Measurements from ENCODE around the gene ATXN1L. TPM values are rescaled to one million over a fixed set of nuclear protein-coding genes. Genes with fewer than 3 reads are reported as not detected.

ATXN1L gene
- total RNA-seq, 1 experiment from 2014 or later = 18.2 TPM

DNA sequence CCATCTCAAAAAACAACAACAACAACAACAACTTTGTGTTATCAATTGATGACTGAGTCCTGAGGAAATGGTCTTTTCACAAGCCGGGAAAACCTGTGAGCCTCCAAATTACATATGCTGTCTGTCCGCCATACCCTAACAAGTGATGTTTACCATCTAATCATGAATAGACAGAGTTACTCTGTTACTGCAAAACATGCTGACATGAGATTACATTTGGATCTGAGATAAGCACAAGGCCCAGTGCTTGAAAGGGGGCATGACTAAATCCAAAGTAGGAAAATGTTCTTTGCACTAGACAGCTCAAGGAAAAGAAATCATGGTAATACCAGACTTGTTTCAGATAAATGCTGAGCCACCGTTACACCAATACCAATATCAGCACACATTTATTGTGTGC is 8.6 kb upstream of the ATXN1L start:
- no peaks in the 10 kb centered on the region for H3K27me3 Mint-ChIP-seq (ENCODE audit: insufficient read depth, unreplicated experiment)
- ChIA-PET CTCF (interaction anchor here (0.7 kb wide), 1 partner anchor 730 kb away, joined by 4 read pairs; no protein-coding TSS in a partner anchor), POLR2A (no interaction called here)
- no peaks in the 10 kb centered on the region for H3K9me3 Mint-ChIP-seq (ENCODE audit: unreplicated experiment)
- DNase-seq (ENCODE audit: unreplicated experiment) = no peak
- no TSS peak for BruUV-seq (replicated peaks)
- H3K27ac Mint-ChIP-seq (ENCODE audit: low read depth, unreplicated experiment) = no peak overlapping the region
- no peak for TF ChIP-seq CTCF (IDR thresholded peaks at IDR 0.05; ENCODE audit: unreplicated experiment)
- H3K4me3 Mint-ChIP-seq (ENCODE audit: unreplicated experiment) = no peak overlapping the region
- intact Hi-C loops (cut with micrococcal nuclease) = no loop called here
- no peaks in the 10 kb centered on the region for H3K4me1 Mint-ChIP-seq (ENCODE audit: insufficient read depth, unreplicated experiment)
- H3K36me3 Mint-ChIP-seq (ENCODE audit: insufficient read depth, unreplicated experiment) = no peaks in the 10 kb centered on the region

DNA sequence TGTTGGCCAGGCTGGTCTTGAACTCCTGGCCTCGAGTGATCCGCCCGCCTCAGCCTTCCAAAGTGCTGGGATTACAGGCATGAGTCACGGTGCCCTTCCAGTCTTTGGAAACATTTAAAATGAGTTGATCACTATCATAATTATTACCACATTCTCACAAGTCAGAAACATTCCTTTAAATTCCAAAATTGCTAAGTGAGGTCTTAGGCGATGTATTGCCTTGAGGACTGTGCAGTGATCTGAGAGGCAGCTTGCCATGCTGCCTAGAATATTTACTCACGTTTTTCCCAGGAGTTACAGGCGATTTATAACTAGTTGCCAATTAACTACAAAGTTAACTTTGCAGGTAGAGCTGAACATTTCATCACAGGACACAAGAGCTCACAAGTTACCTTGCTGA is 5.7 kb upstream of the ATXN1L start:
- Mint-ChIP-seq H3K4me3 (ENCODE audit: unreplicated experiment) (no peak overlapping the region), H3K36me3 (ENCODE audit: insufficient read depth, unreplicated experiment) (peaks cover under 1% of the 10 kb centered on the region), H3K27ac (ENCODE audit: low read depth, unreplicated experiment) (no peak overlapping the region), H3K4me1 (ENCODE audit: insufficient read depth, unreplicated experiment) (peaks cover 2% of the 10 kb centered on the region), H3K9me3 (ENCODE audit: unreplicated experiment) (no peaks in the 10 kb centered on the region), H3K27me3 (ENCODE audit: insufficient read depth, unreplicated experiment) (no peaks in the 10 kb centered on the region)
- no peak for TF ChIP-seq CTCF (IDR thresholded peaks at IDR 0.05; ENCODE audit: unreplicated experiment)
- CTCF ChIA-PET = interaction anchor here (0.6 to 1.4 kb wide), 2 partner anchors 15 to 23 kb away, joined by 3 to 4 read pairs; no protein-coding TSS in a partner anchor
- POLR2A ChIA-PET = interaction anchor here (1.1 to 2.0 kb wide), 4 partner anchors 12 to 32 kb away, joined by 3 to 7 read pairs (median 4); partner anchors contain the start of gene AP1G1
- DNase-seq (ENCODE audit: unreplicated experiment) = no peak
- intact Hi-C loops (cut with micrococcal nuclease) = loop anchor here (10.0 kb wide), 1 partner anchor 75 kb away; no protein-coding TSS in a partner anchor
- no TSS peak for BruUV-seq (replicated peaks)

- ChIA-PET CTCF (interaction anchor here (0.9 to 1.2 kb wide), 2 partner anchors 14 to 82 kb away, joined by 3 read pairs; no protein-coding TSS in a partner anchor), POLR2A (interaction anchor here (0.9 to 4.6 kb wide), 4 partner anchors 27 to 52 kb away, joined by 3 to 40 read pairs (median 4); partner anchors contain the start of genes AP1G1 and IST1)
- no peaks in the 10 kb centered on the region for H3K9me3 Mint-ChIP-seq (ENCODE audit: unreplicated experiment)
- no peaks in the 10 kb centered on the region for H3K27me3 Mint-ChIP-seq (ENCODE audit: insufficient read depth, unreplicated experiment)
- no peak for DNase-seq (ENCODE audit: unreplicated experiment)
- BruUV-seq (replicated peaks) = no TSS peak
- H3K27ac Mint-ChIP-seq (ENCODE audit: low read depth, unreplicated experiment) = no peak overlapping the region
- intact Hi-C loops (cut with micrococcal nuclease) = loop anchor here (10.0 kb wide), 1 partner anchor 79 kb away; no protein-coding TSS in a partner anchor
- H3K36me3 Mint-ChIP-seq (ENCODE audit: insufficient read depth, unreplicated experiment) = peaks cover 19% of the 10 kb centered on the region
- TF ChIP-seq CTCF (IDR thresholded peaks at IDR 0.05; ENCODE audit: unreplicated experiment) = no peak
- H3K4me1 Mint-ChIP-seq (ENCODE audit: insufficient read depth, unreplicated experiment) = peaks cover 20% of the 10 kb centered on the region
- H3K4me3 Mint-ChIP-seq (ENCODE audit: unreplicated experiment) = no peak overlapping the region
Measured at GRCh38 chr16:71843572-71843971, 2.2 kb upstream of the ATXN1L start.

GRCh38 chr16:71846431-71846830 is 655 bp downstream of the ATXN1L start:
- intact Hi-C loops (cut with micrococcal nuclease) = loop anchor here (10.0 kb wide), 1 partner anchor 82 kb away; no protein-coding TSS in a partner anchor
- ChIA-PET POLR2A (interaction anchor here (0.7 to 4.6 kb wide), 20 partner anchors 9 to 157 kb away, joined by 3 to 60 read pairs (median 4); partner anchors contain the start of genes AP1G1 and IST1), CTCF (interaction anchor here (0.7 to 1.0 kb wide), 4 partner anchors 10 to 118 kb away, joined by 3 read pairs; no protein-coding TSS in a partner anchor)
- H3K27me3 Mint-ChIP-seq (ENCODE audit: insufficient read depth, unreplicated experiment) = no peaks in the 10 kb centered on the region
- DNase-seq (ENCODE audit: unreplicated experiment) = peak; percentile 6
- TF ChIP-seq CTCF (IDR thresholded peaks at IDR 0.05; ENCODE audit: unreplicated experiment) = no peak
- no TSS peak for BruUV-seq (replicated peaks)
- H3K4me1 Mint-ChIP-seq (ENCODE audit: insufficient read depth, unreplicated experiment) = peaks cover 22% of the 10 kb centered on the region
- H3K4me3 Mint-ChIP-seq (ENCODE audit: unreplicated experiment) = peak overlapping the region; percentile 90
- peak overlapping the region; percentile 98 for H3K27ac Mint-ChIP-seq (ENCODE audit: low read depth, unreplicated experiment)
- no peaks in the 10 kb centered on the region for H3K9me3 Mint-ChIP-seq (ENCODE audit: unreplicated experiment)
- peaks cover 44% of the 10 kb centered on the region for H3K36me3 Mint-ChIP-seq (ENCODE audit: insufficient read depth, unreplicated experiment)
